HCT116 (cell line): ENCODE data around the gene C2orf76.

Experiments
- EGR1 ChIP-seq: IDR thresholded peaks from 2 replicates; pipeline ENCODE4 v1.6.1; 2012; ENCODE audit warnings: low read depth
- EZH2phosphoT487 ChIP-seq: fragments of 200-600 bp; IDR thresholded peaks from 2 replicates; pipeline ENCODE4 v1.6.1; 2018; ENCODE audit warnings: antibody characterized with exemption, borderline replicate concordance
- FOSL1 ChIP-seq: IDR thresholded peaks from 2 replicates; pipeline ENCODE4 v1.6.1; 2012; ENCODE audit warnings: low read depth
- JUND ChIP-seq: IDR thresholded peaks from 2 replicates; pipeline ENCODE4 v1.6.1; 2012
- POLR2AphosphoS5 ChIP-seq: IDR thresholded peaks from 2 replicates; pipeline ENCODE4 v1.6.1; 2011; ENCODE audit warnings: mild to moderate bottlenecking, low read depth, low read length, moderate library complexity
- RAD21 ChIP-seq: IDR thresholded peaks from 2 replicates; pipeline ENCODE4 v1.6.1; 2012; ENCODE audit warnings: low read depth, mild to moderate bottlenecking
- ZNF274 ChIP-seq: fragments of 200-500 bp; sonication (Bioruptor generic); IDR thresholded peaks from 2 replicates; pipeline ENCODE4 v1.6.1; 2014; ENCODE audit warnings: mild to moderate bottlenecking, low read depth, low read length, inconsistent platforms
- TF ChIP-seq, protein P1 (sequence below), 3 experiments: fragments of 200-600 bp in 1 of 3; sonication (generic) in 1 of 3; IDR thresholded peaks in 2 of 3; conservative IDR thresholded peaks in 1 of 3; 2 replicates each; pipeline ENCODE4 v1.5.1; 2012 to 2017; ENCODE audit warnings: low read depth in 2 of 3, low read length in 2 of 3, antibody characterized with exemption in 1 of 3, borderline replicate concordance in 1 of 3, control low read depth in 1 of 3, mild to moderate bottlenecking in 1 of 3, mixed read lengths in 1 of 3, mixed run types in 1 of 3, moderate library complexity in 1 of 3; ENCODE audit not compliant: insufficient read depth in 1 of 3
- TF ChIP-seq, protein P2 (sequence below): IDR thresholded peaks from 2 replicates; pipeline ENCODE4 v1.6.1; 2012
- TF ChIP-seq, protein P3 (sequence below): IDR thresholded peaks from 2 replicates; pipeline ENCODE4 v1.6.1; 2012; ENCODE audit warnings: low read depth
- TF ChIP-seq, protein P4 (sequence below): IDR thresholded peaks from 2 replicates; pipeline ENCODE4 v1.6.1; 2012

DNA sequence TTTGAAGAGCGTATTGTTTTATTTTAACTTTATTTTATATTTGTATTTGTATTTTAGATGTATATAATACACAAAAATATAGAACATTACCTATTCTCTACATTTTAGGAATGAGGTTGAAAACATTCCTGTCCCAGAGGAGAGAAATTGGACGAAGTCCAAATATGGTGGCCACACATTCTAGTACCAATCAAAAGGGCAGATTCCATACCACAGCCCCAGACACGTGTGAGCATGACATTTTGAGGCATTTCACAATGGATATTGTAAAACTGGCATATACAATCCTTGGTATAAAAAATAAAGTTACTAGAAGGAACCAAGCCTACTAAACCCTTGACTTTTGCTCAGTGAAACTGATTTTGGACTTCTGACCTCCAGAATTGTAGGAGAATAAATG lies 50.6 kb downstream of the C2orf76 start:
- TF ChIP-seq, protein P1, sequence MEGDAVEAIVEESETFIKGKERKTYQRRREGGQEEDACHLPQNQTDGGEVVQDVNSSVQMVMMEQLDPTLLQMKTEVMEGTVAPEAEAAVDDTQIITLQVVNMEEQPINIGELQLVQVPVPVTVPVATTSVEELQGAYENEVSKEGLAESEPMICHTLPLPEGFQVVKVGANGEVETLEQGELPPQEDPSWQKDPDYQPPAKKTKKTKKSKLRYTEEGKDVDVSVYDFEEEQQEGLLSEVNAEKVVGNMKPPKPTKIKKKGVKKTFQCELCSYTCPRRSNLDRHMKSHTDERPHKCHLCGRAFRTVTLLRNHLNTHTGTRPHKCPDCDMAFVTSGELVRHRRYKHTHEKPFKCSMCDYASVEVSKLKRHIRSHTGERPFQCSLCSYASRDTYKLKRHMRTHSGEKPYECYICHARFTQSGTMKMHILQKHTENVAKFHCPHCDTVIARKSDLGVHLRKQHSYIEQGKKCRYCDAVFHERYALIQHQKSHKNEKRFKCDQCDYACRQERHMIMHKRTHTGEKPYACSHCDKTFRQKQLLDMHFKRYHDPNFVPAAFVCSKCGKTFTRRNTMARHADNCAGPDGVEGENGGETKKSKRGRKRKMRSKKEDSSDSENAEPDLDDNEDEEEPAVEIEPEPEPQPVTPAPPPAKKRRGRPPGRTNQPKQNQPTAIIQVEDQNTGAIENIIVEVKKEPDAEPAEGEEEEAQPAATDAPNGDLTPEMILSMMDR (IDR thresholded peaks at IDR 0.05 in 2 of 3, conservative IDR thresholded peaks at IDR 0.05 in 1 of 3; ENCODE audit: borderline replicate concordance in 1 of 3, insufficient read depth in 1 of 3, low read depth in 2 of 3, low read length in 2 of 3): no peak
- TF ChIP-seq JUND: no peak
- TF ChIP-seq, protein P2, sequence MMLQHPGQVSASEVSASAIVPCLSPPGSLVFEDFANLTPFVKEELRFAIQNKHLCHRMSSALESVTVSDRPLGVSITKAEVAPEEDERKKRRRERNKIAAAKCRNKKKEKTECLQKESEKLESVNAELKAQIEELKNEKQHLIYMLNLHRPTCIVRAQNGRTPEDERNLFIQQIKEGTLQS: no peak
- no peak for TF ChIP-seq EGR1
- no peak for TF ChIP-seq POLR2AphosphoS5
- TF ChIP-seq ZNF274: no peak
- TF ChIP-seq, protein P3, sequence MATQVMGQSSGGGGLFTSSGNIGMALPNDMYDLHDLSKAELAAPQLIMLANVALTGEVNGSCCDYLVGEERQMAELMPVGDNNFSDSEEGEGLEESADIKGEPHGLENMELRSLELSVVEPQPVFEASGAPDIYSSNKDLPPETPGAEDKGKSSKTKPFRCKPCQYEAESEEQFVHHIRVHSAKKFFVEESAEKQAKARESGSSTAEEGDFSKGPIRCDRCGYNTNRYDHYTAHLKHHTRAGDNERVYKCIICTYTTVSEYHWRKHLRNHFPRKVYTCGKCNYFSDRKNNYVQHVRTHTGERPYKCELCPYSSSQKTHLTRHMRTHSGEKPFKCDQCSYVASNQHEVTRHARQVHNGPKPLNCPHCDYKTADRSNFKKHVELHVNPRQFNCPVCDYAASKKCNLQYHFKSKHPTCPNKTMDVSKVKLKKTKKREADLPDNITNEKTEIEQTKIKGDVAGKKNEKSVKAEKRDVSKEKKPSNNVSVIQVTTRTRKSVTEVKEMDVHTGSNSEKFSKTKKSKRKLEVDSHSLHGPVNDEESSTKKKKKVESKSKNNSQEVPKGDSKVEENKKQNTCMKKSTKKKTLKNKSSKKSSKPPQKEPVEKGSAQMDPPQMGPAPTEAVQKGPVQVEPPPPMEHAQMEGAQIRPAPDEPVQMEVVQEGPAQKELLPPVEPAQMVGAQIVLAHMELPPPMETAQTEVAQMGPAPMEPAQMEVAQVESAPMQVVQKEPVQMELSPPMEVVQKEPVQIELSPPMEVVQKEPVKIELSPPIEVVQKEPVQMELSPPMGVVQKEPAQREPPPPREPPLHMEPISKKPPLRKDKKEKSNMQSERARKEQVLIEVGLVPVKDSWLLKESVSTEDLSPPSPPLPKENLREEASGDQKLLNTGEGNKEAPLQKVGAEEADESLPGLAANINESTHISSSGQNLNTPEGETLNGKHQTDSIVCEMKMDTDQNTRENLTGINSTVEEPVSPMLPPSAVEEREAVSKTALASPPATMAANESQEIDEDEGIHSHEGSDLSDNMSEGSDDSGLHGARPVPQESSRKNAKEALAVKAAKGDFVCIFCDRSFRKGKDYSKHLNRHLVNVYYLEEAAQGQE: no peak
- TF ChIP-seq EZH2phosphoT487: no peak
- TF ChIP-seq RAD21: no peak
- no peak for TF ChIP-seq FOSL1
- TF ChIP-seq, protein P4, sequence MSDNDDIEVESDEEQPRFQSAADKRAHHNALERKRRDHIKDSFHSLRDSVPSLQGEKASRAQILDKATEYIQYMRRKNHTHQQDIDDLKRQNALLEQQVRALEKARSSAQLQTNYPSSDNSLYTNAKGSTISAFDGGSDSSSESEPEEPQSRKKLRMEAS: no peak
